Left ventricle myocardium inferior (tissue), 1 donor: ENCODE results near the gene MTA3. TPM values are rescaled to one million over a fixed set of nuclear protein-coding genes. Genes with fewer than 3 reads are reported as not detected.

ENCODE experiments used
- DNase-seq: peaks from one replicate; pipeline ENCODE4 v3.0.0-alpha.2; 2020
- H3K27ac ChIP-seq: fragments of 200-600 bp; replicated peaks from 2 replicates; pipeline ENCODE4 v1.8.0; 2021
- H3K27me3 ChIP-seq: fragments of 200-600 bp; 2 replicates; pipeline ENCODE4 v1.8.0; 2021; ENCODE audit warnings: low read depth
- H3K36me3 ChIP-seq: fragments of 200-600 bp; 2 replicates; pipeline ENCODE4 v1.8.0; 2021
- H3K4me1 ChIP-seq: fragments of 200-600 bp; 2 replicates; pipeline ENCODE4 v1.8.0; 2021
- H3K4me3 ChIP-seq: fragments of 200-600 bp; 2 replicates; pipeline ENCODE4 v1.8.0; 2021; ENCODE audit warnings: mild to moderate bottlenecking, moderate library complexity
- H3K9me3 ChIP-seq: fragments of 200-600 bp; replicated peaks from 2 replicates; pipeline ENCODE4 v1.8.0; 2021
- CTCF ChIP-seq: fragments of 200-600 bp; IDR thresholded peaks from 2 replicates; pipeline ENCODE4 v1.8.0; 2021; ENCODE audit warnings: antibody characterized with exemption, mild to moderate bottlenecking, borderline replicate concordance
- intact Hi-C: fragments of 100-400 bp; cut with micrococcal nuclease; formaldehyde crosslinking; loops from one replicate; pipeline ENCODE4 v1.11.0; 2022
- total RNA-seq: library from RNA; stranded (reverse); fragmentation: NEBNext Ultra II Directional; extraction: Animal tissue kit (Norgen Biotek cat#: 25700); gene quantifications from one replicate; pipeline ENCODE4 v1.2.1, GENCODE V29; 2021
- donor health status: DM: no; HTN: yes; CAD: no; lungs with severe emphysema.

The MTA3 gene
- total RNA-seq, 1 donor from 2014 or later, result 18.1 TPM

GRCh38 chr2:42587526-42588117 is 19.2 kb downstream of the MTA3 start:
- intact Hi-C loops, result no loop called here
- no peak for TF ChIP-seq CTCF
- H3K27me3 ChIP-seq, result no peaks in the 10 kb centered on the region
- no peaks in the 10 kb centered on the region for H3K9me3 ChIP-seq
- no peak overlapping the region for H3K27ac ChIP-seq
- H3K4me1 ChIP-seq, result no peaks in the 10 kb centered on the region
- H3K4me3 ChIP-seq, result no peak overlapping the region
- no peak for DNase-seq
- H3K36me3 ChIP-seq, result peaks cover 8% of the 10 kb centered on the region

- TF ChIP-seq CTCF, result no peak
- H3K36me3 ChIP-seq, result peaks cover 8% of the 10 kb centered on the region
- no peaks in the 10 kb centered on the region for H3K4me1 ChIP-seq
- H3K9me3 ChIP-seq, result no peaks in the 10 kb centered on the region
- H3K27me3 ChIP-seq, result no peaks in the 10 kb centered on the region
- intact Hi-C loops, result no loop called here
- DNase-seq, result no peak
- H3K4me3 ChIP-seq, result no peak overlapping the region
- no peak overlapping the region for H3K27ac ChIP-seq
These were observed 19.7 kb downstream of the MTA3 start for GRCh38 chr2:42588121-42588520.

- H3K9me3 ChIP-seq, result no peaks in the 10 kb centered on the region
- no peak for DNase-seq
- H3K27me3 ChIP-seq, result no peaks in the 10 kb centered on the region
- intact Hi-C loops, result no loop called here
- H3K4me3 ChIP-seq, result no peak overlapping the region
- TF ChIP-seq CTCF, result no peak
- no peak overlapping the region for H3K27ac ChIP-seq
- no peaks in the 10 kb centered on the region for H3K4me1 ChIP-seq
- H3K36me3 ChIP-seq, result peaks cover 8% of the 10 kb centered on the region
These were observed 21.7 kb downstream of the MTA3 start for GRCh38 chr2:42590176-42590575.

GRCh38 chr2:42593282-42593681 is 24.9 kb downstream of the MTA3 start:
- Histone ChIP-seq H3K4me3 (no peak overlapping the region), H3K36me3 (no peaks in the 10 kb centered on the region), H3K9me3 (no peaks in the 10 kb centered on the region), H3K27me3 (no peaks in the 10 kb centered on the region), H3K27ac (no peak overlapping the region), H3K4me1 (peaks cover 6% of the 10 kb centered on the region)
- no peak for TF ChIP-seq CTCF
- DNase-seq, result no peak
- intact Hi-C loops, result no loop called here

- H3K4me1 ChIP-seq, result peaks cover 6% of the 10 kb centered on the region
- no peaks in the 10 kb centered on the region for H3K27me3 ChIP-seq
- no peak for DNase-seq
- TF ChIP-seq CTCF, result no peak
- intact Hi-C loops, result no loop called here
- H3K36me3 ChIP-seq, result no peaks in the 10 kb centered on the region
- H3K9me3 ChIP-seq, result no peaks in the 10 kb centered on the region
- no peak overlapping the region for H3K4me3 ChIP-seq
- H3K27ac ChIP-seq, result no peak overlapping the region
These were observed 30.2 kb downstream of the MTA3 start for GRCh38 chr2:42598656-42599055.
